GM10847 (cell line): ENCODE data around the gene SRSF5.

Experiments
- POLR2A ChIP-seq: IDR thresholded peaks from 2 replicates; pipeline ENCODE4 v1.6.1; 2011; ENCODE audit not compliant: insufficient read length; ENCODE audit errors: extremely low read depth

Gene SRSF5

GRCh38 chr14:69795691-69796090 lies 28.7 kb downstream of the SRSF5 start:
- TF ChIP-seq POLR2A: no peak

GRCh38 chr14:69796797-69797500 lies 30.0 kb downstream of the SRSF5 start, which contains the start of gene SLC10A1:
TSS of gene SLC10A1 (minus strand) at chr14:69797241. CDS start at chr14:69797155, 86 bp downstream.
- no peak for TF ChIP-seq POLR2A

- no peak for TF ChIP-seq POLR2A
Observed at GRCh38 chr14:69797573-69798338, 30.8 kb downstream of the SRSF5 start.

GRCh38 chr14:69798339-69798735 lies 31.4 kb downstream of the SRSF5 start:
- no peak for TF ChIP-seq POLR2A

- no peak for TF ChIP-seq POLR2A
Observed at GRCh38 chr14:69803753-69804152, 36.8 kb downstream of the SRSF5 start.

- no peak for TF ChIP-seq POLR2A
Observed at GRCh38 chr14:69804902-69805301, 38.0 kb downstream of the SRSF5 start.

GRCh38 chr14:69807192-69807591 lies 40.2 kb downstream of the SRSF5 start:
- TF ChIP-seq POLR2A: no peak

GRCh38 chr14:69808919-69809808 lies 42.2 kb downstream of the SRSF5 start:
- TF ChIP-seq POLR2A: no peak

GRCh38 chr14:69811227-69811867 lies 44.4 kb downstream of the SRSF5 start:
- no peak for TF ChIP-seq POLR2A

GRCh38 chr14:69811868-69812252 lies 44.9 kb downstream of the SRSF5 start:
- TF ChIP-seq POLR2A: no peak

GRCh38 chr14:69812711-69813110 lies 45.8 kb downstream of the SRSF5 start:
- no peak for TF ChIP-seq POLR2A

- TF ChIP-seq POLR2A: no peak
Observed at GRCh38 chr14:69814397-69814796, 47.5 kb downstream of the SRSF5 start.

- no peak for TF ChIP-seq POLR2A
Observed at GRCh38 chr14:69815556-69815955, 48.6 kb downstream of the SRSF5 start.

GRCh38 chr14:69816216-69816615 lies 49.3 kb downstream of the SRSF5 start:
- no peak for TF ChIP-seq POLR2A

- no peak for TF ChIP-seq POLR2A
Observed at GRCh38 chr14:69818758-69819191, 51.8 kb downstream of the SRSF5 start.
